Heart right ventricle (tissue), 16 donors: ENCODE measurements around the gene C12orf42. TPM values are rescaled to one million over a fixed set of nuclear protein-coding genes. Genes with fewer than 3 reads are reported as not detected.
A peak's percentile ranks its signal among the peaks of the same experiment; 100 is the strongest.
"Not testable (repeated sequence)": the region's sequence is repeated elsewhere in the genome, so short reads cannot be mapped to it uniquely, and the experiment has no call there.

ENCODE experiments used
- ATAC-seq, 8 donors: fragments of 200-7000 bp; cut with Tn5 transposase; one replicate each; pipeline ENCODE4 v1.9.1; 2020; ENCODE audit warnings: mild to moderate bottlenecking in 8 of 8, moderate library complexity in 8 of 8, moderate number of reproducible peaks in 1 of 8
- DNase-seq, 2 donors: peaks; one replicate each; pipeline ENCODE4 v3.0.0-alpha.2; 2020
- H3K27ac ChIP-seq, 10 donors: fragments of 200-600 bp; sonication (generic) in 2 of 10; one replicate each; pipeline versions ENCODE4 v1.5.0 to v1.8.0; 2020 to 2022; ENCODE audit warnings: mild to moderate bottlenecking in 3 of 10
- H3K27me3 ChIP-seq, 7 donors: fragments of 200-600 bp; one replicate each; pipeline ENCODE4 v1.8.0; 2021 to 2022; ENCODE audit warnings: mild to moderate bottlenecking in 2 of 7
- H3K36me3 ChIP-seq, 9 donors: fragments of 200-600 bp; sonication (generic) in 1 of 9; one replicate each; pipeline versions ENCODE4 v1.5.0 to v1.8.0; 2020 to 2022; ENCODE audit warnings: mild to moderate bottlenecking in 2 of 9
- H3K4me1 ChIP-seq, 9 donors: fragments of 200-600 bp; sonication (generic) in 1 of 9; one replicate each; pipeline versions ENCODE4 v1.5.0 to v1.8.0; 2020 to 2022; ENCODE audit warnings: mild to moderate bottlenecking in 4 of 9
- H3K4me3 ChIP-seq, 10 donors: fragments of 200-600 bp; sonication (generic) in 2 of 10; one replicate each; pipeline versions ENCODE4 v1.5.0 to v1.8.0; 2020 to 2022; ENCODE audit warnings: mild to moderate bottlenecking in 7 of 10, moderate library complexity in 2 of 10
- H3K9me3 ChIP-seq, 11 donors: fragments of 200-600 bp in 10 of 11; sonication (generic) in 2 of 11; one replicate each; pipeline versions ENCODE4 v1.5.0 to v1.8.0; 2013 to 2022; ENCODE audit warnings: mild to moderate bottlenecking in 2 of 11, control low read depth in 1 of 11, moderate library complexity in 1 of 11
- WGBS, 2 donors: extraction: QIAGEN DNeasy Blood & Tissue Kit; methylation state at CpG; one replicate each; pipeline ENCODE4 v1.1.7; 2013; ENCODE audit warnings: inconsistent platforms in 1 of 2; 5-methylcytosine and 5-hydroxymethylcytosine counted together
- intact Hi-C, 10 donors: fragments of 100-400 bp; cut with DNase I; formaldehyde crosslinking; loops; one replicate each; pipeline versions ENCODE4 v1.11.1 to v1.14.2; 2022
- polyA plus RNA-seq, 2 donors: library from polyadenylated mRNA; stranded (reverse); fragments of 200-250 nt; gene quantifications; one replicate each; pipeline ENCODE4 v1.2.3, GENCODE V29; 2013
- total RNA-seq, 10 donors: library from RNA; stranded (reverse); fragmentation: NEBNext Ultra II Directional in 3 of 10; extraction: Animal tissue kit (Norgen Biotek cat#: 25700) in 3 of 10; gene quantifications; one replicate each; pipeline versions ENCODE4 v1.2.1 to v1.2.4, GENCODE V29; 2021 to 2023
- TF ChIP-seq, protein P1 (sequence below), 9 donors: fragments of 200-600 bp; sonication (generic) in 2 of 9; IDR thresholded peaks; one replicate each; pipeline versions ENCODE4 v1.5.0 to v1.8.0; 2021 to 2022; ENCODE audit warnings: antibody characterized with exemption in 9 of 9, mild to moderate bottlenecking in 5 of 9, moderate library complexity in 1 of 9
- donor health status: Arrhythmogenic right ventricular cardiomyopathy.
- donor health status: ischemic (EF 13 %, LVEDD 7.1; RV severe dilation, severe dysfunction).
- donor health status: healthy with polysubstance abuse.
- donor health status: DM: no; HTN: yes; CAD: no.
- donor health status: DM: no; HTN: no; CAD: no.
- donor health status: ischemic (EF 25% LVEDD 6.9; RV normal size, moderate dysfunction).
- donor health status: ischemic (EF 25% LVEDD 5.7; RV mildly dilated, moderate dysfunction).
- donor health status: healthy.
- donor health status: DM: yes; HTN: yes; CAD: no.
- donor health status: Ischemic cardiomyopathy.
- donor health status: ischemic (EF 35%, LVEDD 5.7; RV mildly dilated, moderate dysfunction).
- donor health status: nonischemic (EF 11% LVEDD 7.7; RV severe dilation, severe dysfunction).
- donor health status: DM: yes; HTN: yes; CAD: no.
- donor health status: PGD.
- donor health status: ischemic (EF 29% LVEDD 5.4; RV normal size, mild dysfunction).
- donor health status: nonischemic (EF 23%, LVEDD 6.1; RV moderate dilation, normal function).

Gene C12orf42
- total and polyA plus RNA-seq, 12 donors: 0.21 TPM; not detected in 11

DNA sequence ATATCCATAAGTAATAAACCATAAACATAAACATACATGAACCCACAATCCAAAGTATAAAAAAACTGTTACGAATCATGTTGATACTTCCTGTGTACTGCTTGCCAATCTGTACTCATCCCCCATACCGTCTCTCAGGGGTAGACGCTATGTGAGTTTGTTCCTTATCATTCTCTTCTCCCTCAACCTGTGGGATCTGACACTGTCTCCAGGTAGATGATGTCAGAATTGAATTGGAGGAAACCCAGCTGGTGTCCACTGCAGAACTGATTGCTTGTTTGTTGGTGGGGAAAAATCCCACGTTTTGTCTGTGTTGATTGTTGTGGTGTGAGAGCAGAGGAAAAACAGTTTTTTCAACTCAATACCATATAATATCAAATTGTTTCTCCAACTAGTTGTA, 50.8 kb downstream of the C12orf42 start:
- Histone ChIP-seq H3K9me3 (peaks cover 0 to 6% (median 0%) of the 10 kb centered on the region in 11 donors), H3K36me3 (no peaks in the 10 kb centered on the region), H3K27me3 (no peaks in the 10 kb centered on the region), H3K27ac (no peak overlapping the region), H3K4me3 (no peak overlapping the region), H3K4me1 (no peaks in the 10 kb centered on the region)
- WGBS, 2 donors: 21 to 30% methylated on average over 4 of the region's 4 CpGs
- TF ChIP-seq, protein P1, sequence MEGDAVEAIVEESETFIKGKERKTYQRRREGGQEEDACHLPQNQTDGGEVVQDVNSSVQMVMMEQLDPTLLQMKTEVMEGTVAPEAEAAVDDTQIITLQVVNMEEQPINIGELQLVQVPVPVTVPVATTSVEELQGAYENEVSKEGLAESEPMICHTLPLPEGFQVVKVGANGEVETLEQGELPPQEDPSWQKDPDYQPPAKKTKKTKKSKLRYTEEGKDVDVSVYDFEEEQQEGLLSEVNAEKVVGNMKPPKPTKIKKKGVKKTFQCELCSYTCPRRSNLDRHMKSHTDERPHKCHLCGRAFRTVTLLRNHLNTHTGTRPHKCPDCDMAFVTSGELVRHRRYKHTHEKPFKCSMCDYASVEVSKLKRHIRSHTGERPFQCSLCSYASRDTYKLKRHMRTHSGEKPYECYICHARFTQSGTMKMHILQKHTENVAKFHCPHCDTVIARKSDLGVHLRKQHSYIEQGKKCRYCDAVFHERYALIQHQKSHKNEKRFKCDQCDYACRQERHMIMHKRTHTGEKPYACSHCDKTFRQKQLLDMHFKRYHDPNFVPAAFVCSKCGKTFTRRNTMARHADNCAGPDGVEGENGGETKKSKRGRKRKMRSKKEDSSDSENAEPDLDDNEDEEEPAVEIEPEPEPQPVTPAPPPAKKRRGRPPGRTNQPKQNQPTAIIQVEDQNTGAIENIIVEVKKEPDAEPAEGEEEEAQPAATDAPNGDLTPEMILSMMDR (IDR thresholded peaks at IDR 0.05): no peak
- ATAC-seq: no peak
- no peak for DNase-seq
- intact Hi-C loops: no loop called here

DNA sequence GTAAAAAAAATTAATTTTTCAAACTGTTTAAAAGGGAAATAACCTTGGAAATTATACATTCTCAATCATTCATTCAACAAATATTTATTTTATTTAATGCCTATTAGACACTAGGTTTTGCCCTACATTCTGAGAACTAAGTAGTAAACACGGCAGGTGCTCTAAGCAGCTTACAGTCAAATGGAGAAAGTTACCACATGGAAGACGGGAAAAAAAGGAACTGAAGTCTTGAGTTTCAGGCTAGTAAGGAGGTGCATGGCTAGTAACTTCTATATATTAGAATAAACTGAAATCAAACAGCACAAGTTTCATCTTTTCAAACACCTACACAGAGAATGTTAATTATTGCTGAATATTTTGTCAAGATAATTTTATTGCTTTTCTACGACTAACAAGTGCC, 52.9 kb downstream of the C12orf42 start:
- no peaks in the 10 kb centered on the region for H3K36me3 ChIP-seq
- H3K9me3 ChIP-seq: no peaks in the 10 kb centered on the region
- TF ChIP-seq, protein P1 (IDR thresholded peaks at IDR 0.05): no peak
- no peaks in the 10 kb centered on the region for H3K27me3 ChIP-seq
- ATAC-seq (no peak), DNase-seq (no peak)
- 62 to 65% methylated on average over 3 of the region's 3 CpGs for WGBS, 2 donors
- no peaks in the 10 kb centered on the region for H3K4me1 ChIP-seq
- no peak overlapping the region for H3K27ac ChIP-seq
- intact Hi-C loops: no loop called here
- no peak overlapping the region for H3K4me3 ChIP-seq

DNA sequence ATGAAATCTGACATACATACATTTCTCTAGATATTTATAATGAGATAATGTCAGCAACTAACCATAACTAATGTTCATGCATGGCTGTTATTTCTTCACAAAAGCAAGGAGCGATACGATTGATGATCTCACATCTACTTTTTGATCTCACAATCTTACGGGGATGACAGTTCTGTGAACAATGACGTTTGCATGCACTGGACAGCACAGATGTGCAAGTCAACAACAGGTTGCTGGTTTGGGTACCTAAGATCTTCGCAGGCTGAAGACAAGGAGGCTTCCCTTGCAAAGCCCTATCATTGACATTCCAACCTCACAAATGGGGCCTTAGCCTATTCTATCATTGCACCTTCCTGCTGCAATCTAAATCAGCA, 53.6 kb downstream of the C12orf42 start:
- H3K27me3 ChIP-seq: no peaks in the 10 kb centered on the region
- H3K4me3 ChIP-seq: no peak overlapping the region
- intact Hi-C loops: no loop called here
- no peaks in the 10 kb centered on the region for H3K9me3 ChIP-seq
- no peaks in the 10 kb centered on the region for H3K36me3 ChIP-seq
- peak overlapping the region in 1 of 10 donors; percentile 71 for H3K27ac ChIP-seq
- no peaks in the 10 kb centered on the region for H3K4me1 ChIP-seq
- DNase-seq (no peak), ATAC-seq (no peak)
- TF ChIP-seq, protein P1 (IDR thresholded peaks at IDR 0.05): no peak
- WGBS, 2 donors: 67 to 77% methylated on average over 5 of the region's 5 CpGs

DNA sequence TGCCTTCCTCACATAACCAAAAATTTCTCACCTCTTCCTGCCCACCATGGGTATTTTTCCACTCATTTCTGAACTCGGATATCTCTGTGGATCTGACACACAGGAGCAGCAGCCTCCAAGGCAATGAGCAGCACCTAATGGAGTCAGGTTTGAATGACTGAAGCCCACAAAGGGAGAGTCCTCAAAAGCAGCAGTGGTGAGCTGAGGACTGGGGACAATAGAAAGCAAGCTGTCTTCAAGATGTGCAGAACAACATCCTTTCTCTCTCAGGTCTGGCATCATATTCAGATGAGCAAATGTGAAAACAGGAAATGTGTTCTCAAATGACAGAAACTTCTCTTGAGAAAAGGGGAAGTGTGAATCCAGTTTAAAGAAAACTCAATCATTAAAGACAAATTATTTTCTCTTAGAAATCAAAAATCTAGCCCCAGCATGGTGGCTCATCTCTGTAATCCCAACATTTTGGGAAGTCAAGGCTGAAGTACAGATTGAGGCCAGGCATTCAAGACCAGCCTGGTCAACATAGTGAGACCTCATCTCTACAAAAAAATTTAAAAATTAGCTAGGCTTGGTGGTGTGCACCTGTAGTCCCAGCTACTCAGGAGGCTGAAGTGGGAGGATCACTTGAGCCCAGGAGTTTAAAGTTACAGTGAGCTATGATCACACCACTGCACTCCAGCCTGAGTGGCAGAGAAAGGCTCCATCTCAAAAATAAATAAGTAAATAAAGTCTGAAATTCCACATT, 54.2 kb downstream of the C12orf42 start:
- no peak overlapping the region for H3K4me3 ChIP-seq
- DNase-seq: no peak
- H3K4me1 ChIP-seq: no peaks in the 10 kb centered on the region
- no peaks in the 10 kb centered on the region for H3K9me3 ChIP-seq
- H3K36me3 ChIP-seq: no peaks in the 10 kb centered on the region
- TF ChIP-seq, protein P1 (IDR thresholded peaks at IDR 0.05): no peak
- ATAC-seq: no peak
- H3K27me3 ChIP-seq: no peaks in the 10 kb centered on the region
- 66 to 73% methylated on average over 1 of the region's 1 CpG for WGBS, 2 donors
- intact Hi-C loops: no loop called here
- peak overlapping the region in 1 of 10 donors; percentile 71 for H3K27ac ChIP-seq

DNA sequence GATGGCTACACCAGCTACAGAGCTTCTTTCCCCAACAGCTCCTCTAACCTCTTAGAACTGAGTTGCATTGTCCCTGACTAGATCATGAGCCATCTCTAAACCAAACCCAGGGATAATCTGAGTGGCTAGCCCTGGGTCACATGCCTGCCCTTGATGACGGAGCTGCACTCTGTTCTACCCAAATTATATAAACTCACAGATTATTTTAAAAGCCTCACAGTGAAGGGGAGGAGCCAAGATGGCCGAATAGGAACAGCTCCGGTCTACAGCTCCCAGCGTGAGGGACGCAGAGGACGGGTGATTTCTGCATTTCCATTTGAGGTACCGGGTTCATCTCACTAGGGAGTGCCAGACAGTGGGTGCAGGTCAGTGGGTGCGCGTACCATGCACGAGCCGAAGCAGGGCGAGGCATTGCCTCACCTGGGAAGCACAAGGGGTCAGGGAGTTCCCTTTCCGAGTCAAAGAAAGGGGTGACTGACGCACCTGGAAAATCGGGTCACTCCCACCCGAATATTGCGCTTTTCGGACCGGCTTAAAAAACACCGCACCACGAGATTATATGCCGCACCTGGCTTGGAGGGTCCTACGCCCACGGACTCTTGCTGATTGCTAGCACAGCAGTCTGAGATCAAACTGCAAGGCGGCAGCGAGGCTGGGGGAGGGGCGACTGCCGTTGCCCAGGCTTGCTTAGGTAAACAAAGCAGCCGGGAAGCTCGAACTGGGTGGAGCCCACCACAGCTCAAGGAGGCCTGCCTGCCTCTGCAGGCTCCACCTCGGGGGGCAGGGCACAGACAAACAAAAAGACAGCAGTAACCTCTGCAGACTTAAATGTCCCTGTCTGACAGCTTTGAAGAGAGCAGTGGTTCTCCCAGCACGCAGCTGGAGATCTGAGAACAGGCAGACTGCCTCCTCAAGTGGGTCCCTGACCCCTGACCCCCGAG, 61.3 kb downstream of the C12orf42 start:
- H3K4me3 ChIP-seq, DNase-seq, H3K4me1 ChIP-seq, ATAC-seq, H3K36me3 ChIP-seq, H3K27me3 ChIP-seq, H3K27ac ChIP-seq, intact Hi-C loops: not testable (repeated sequence)
- peaks cover 0 to 32% (median 0%) of the 10 kb centered on the region in 11 donors for H3K9me3 ChIP-seq
- 63 to 72% methylated on average over 27 to 31 of the region's 33 CpGs for WGBS, 2 donors
